BE2C (cell line): Measurements from ENCODE around the gene SCGB1D1.
A peak's percentile ranks its signal among the peaks of the same experiment; 100 is the strongest.
"Not testable (repeated sequence)": the region's sequence is repeated elsewhere in the genome, so short reads cannot be mapped to it uniquely, and the experiment has no call there.

Source experiments
- DNase-seq: peaks from one replicate; pipeline ENCODE4 v3.0.0-alpha.2; 2020
- H3K27me3 ChIP-seq: fragments of 250-450 bp; sonication (Bioruptor Pico); 2 replicates; pipeline ENCODE4 v1.5.1; 2020; ENCODE audit warnings: mild to moderate bottlenecking
- H3K36me3 ChIP-seq: fragments of 250-450 bp; sonication (Bioruptor Pico); 2 replicates; pipeline ENCODE4 v1.5.1; 2020; ENCODE audit warnings: mild to moderate bottlenecking
- H3K4me1 ChIP-seq: fragments of 250-450 bp; sonication (Bioruptor Pico); 2 replicates; pipeline ENCODE4 v1.5.1; 2020
- H3K4me3 ChIP-seq: 2 replicates; pipeline ENCODE4 v1.5.1; 2011; ENCODE audit warnings: low read depth, low read length
- H3K9me3 ChIP-seq: fragments of 250-450 bp; sonication (Bioruptor Pico); 2 replicates; pipeline ENCODE4 v1.5.1; 2020
- CTCF ChIP-seq: IDR thresholded peaks from 2 replicates; pipeline ENCODE4 v1.5.1; 2012; ENCODE audit warnings: mild to moderate bottlenecking, low read depth, low read length

The SCGB1D1 gene

DNA sequence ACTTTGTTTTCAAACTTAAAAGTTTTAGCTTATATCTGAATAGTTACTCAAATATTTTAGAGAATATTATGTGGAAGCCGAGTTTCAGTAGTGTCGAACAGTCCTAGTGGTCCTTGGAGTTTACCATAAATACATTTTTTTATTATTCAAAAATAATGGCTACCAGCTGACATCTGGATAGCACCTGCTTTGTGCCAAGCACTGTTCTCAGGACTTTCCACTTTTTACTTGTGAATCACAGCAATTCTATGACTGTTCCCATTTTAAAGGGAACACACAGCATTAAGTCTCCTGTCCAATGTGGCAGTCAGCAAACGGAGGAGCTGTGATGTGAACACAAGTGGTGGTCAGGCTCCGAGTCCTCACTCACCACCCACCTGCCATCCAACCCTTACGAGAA lies 14.4 kb downstream of the SCGB1D1 start:
- Histone ChIP-seq H3K27me3 (no peaks in the 10 kb centered on the region), H3K9me3 (no peaks in the 10 kb centered on the region), H3K4me1 (no peaks in the 10 kb centered on the region), H3K4me3 (no peak overlapping the region), H3K36me3 (no peaks in the 10 kb centered on the region)
- no peak for DNase-seq
- TF ChIP-seq CTCF: no peak

GRCh38 chr11:62205441-62205840 lies 15.4 kb downstream of the SCGB1D1 start:
- no peaks in the 10 kb centered on the region for H3K4me1 ChIP-seq
- no peak for DNase-seq
- no peaks in the 10 kb centered on the region for H3K36me3 ChIP-seq
- H3K27me3 ChIP-seq: no peaks in the 10 kb centered on the region
- H3K9me3 ChIP-seq: no peaks in the 10 kb centered on the region
- TF ChIP-seq CTCF: no peak
- H3K4me3 ChIP-seq: no peak overlapping the region

DNA sequence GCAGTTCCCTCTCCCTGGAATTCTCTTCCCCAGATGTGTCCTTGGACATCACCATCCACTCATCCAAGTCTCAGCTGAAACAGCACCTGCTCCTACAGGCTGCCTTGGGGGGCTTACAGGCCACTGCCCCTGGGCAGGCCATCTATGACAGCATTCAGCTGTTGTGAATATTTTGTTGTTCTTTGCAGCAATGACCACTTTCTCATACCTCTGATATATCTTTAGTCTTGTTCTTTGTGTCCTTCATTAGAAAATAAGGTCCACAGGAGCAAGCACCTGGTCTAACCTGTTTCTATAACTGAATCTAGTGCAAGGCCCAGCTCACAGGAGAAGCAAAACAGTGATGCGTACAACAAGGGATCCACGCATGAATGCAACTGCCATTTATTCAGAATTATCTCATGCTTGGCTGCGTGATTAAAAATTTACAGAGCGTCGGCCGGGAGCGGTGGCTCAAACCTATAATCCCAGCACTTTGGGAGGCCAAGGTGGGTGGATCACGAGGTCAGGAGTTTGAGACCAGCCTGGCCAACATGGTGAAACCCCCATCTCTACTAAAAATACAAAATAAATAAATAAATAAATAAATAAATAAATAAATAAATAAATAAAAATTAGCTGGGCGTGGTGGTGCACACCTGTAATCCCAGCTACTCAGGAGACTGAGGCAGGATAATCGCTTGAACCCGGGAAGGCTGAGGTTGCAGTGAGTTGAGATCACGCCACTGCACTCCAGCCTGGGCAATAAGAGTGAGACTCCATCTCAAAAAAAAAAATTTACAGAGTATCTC lies 16.5 kb downstream of the SCGB1D1 start:
- not testable (repeated sequence) for H3K36me3 ChIP-seq, H3K4me3 ChIP-seq, DNase-seq, H3K4me1 ChIP-seq, H3K9me3 ChIP-seq, H3K27me3 ChIP-seq

DNA sequence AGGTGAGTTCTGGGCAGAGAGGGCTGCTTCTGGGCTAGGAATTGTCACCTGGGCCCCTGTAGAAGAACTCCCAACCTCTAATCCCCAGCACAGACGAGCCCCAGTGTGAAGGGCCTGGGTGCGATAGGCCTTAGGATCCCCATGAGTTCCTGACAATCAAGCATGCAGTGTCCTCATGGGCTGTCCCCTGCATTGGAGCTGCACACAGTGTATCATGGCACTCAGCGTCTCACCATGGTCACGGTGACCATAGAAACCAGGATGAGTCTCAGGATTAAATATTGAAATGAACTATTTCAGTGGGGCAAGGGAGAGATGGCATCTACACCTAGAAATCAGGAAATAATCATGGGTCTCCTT lies 18.7 kb downstream of the SCGB1D1 start:
- Histone ChIP-seq H3K9me3 (no peaks in the 10 kb centered on the region), H3K4me1 (no peaks in the 10 kb centered on the region), H3K4me3 (no peak overlapping the region), H3K27me3 (no peaks in the 10 kb centered on the region), H3K36me3 (no peaks in the 10 kb centered on the region)
- no peak for TF ChIP-seq CTCF
- DNase-seq: no peak

DNA sequence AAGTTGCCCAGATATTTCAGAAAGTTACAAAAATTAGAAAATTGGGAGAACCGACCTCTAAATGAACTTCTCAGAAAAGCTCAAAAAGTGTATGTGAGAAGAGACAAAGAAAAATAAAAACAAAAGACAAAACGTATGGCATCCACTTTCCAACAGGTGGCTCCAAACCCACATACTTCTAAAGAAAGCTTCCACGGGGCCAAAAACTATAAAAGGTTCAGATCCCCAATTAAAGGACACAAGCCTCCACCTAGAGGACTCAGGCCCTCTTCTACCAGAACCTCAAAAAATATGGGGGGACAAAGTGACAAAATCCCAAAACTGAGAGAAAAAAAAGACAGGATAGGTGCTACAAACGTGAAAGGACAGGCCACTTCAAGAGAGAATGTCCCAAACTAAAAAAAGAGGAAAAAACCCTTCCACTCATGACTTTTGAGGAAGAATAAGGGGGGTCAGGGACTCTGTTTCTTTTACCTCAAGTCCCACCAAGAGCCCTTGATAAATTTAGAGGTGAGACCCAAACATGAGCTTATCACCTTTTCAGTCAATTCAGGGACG lies 27.3 kb downstream of the SCGB1D1 start:
- Histone ChIP-seq H3K4me1 (no peaks in the 10 kb centered on the region), H3K27me3 (no peaks in the 10 kb centered on the region), H3K4me3 (no peak overlapping the region), H3K36me3 (no peaks in the 10 kb centered on the region), H3K9me3 (no peaks in the 10 kb centered on the region)
- DNase-seq: no peak
- peak; percentile 24; the same call in 1 of the 2 replicates for TF ChIP-seq CTCF

- H3K4me3 ChIP-seq: no peak overlapping the region
Measured at GRCh38 chr11:62221498-62221897, 31.5 kb downstream of the SCGB1D1 start.

More at GRCh38 chr11:62221498-62221897, 31.5 kb downstream of the SCGB1D1 start:
- no peaks in the 10 kb centered on the region for H3K9me3 ChIP-seq
- no peaks in the 10 kb centered on the region for H3K4me1 ChIP-seq
- H3K27me3 ChIP-seq: no peaks in the 10 kb centered on the region
- H3K36me3 ChIP-seq: no peaks in the 10 kb centered on the region
- no peak for TF ChIP-seq CTCF
- no peak for DNase-seq
